Endothelial cell (in vitro differentiated cells): ENCODE data around the gene AKAP8L. TPM values are rescaled to one million over a fixed set of nuclear protein-coding genes. Genes with fewer than 3 reads are reported as not detected.

Source experiments
- DNase-seq: peaks from one replicate; pipeline ENCODE4 v3.0.0; 2021; ENCODE audit warnings: low spot score
- H3K27ac Mint-ChIP-seq: one replicate; pipeline ENCODE4 v1.8.0; 2021; ENCODE audit warnings: mixed read lengths, inconsistent platforms; ENCODE audit not compliant: unreplicated experiment
- H3K27me3 Mint-ChIP-seq: one replicate; pipeline ENCODE4 v1.8.0; 2021; ENCODE audit warnings: mild to moderate bottlenecking, moderate library complexity, mixed read lengths, inconsistent platforms; ENCODE audit not compliant: unreplicated experiment
- H3K36me3 Mint-ChIP-seq: one replicate; pipeline ENCODE4 v1.8.0; 2021; ENCODE audit warnings: mild to moderate bottlenecking, low read depth, mixed read lengths, inconsistent platforms; ENCODE audit not compliant: unreplicated experiment
- H3K4me1 Mint-ChIP-seq: one replicate; pipeline ENCODE4 v1.8.0; 2021; ENCODE audit warnings: mild to moderate bottlenecking, mixed read lengths, inconsistent platforms; ENCODE audit not compliant: unreplicated experiment
- H3K4me3 Mint-ChIP-seq: one replicate; pipeline ENCODE4 v1.8.0; 2021; ENCODE audit warnings: mild to moderate bottlenecking, mixed read lengths, inconsistent platforms; ENCODE audit not compliant: unreplicated experiment
- H3K9me3 Mint-ChIP-seq: one replicate; pipeline ENCODE4 v1.8.0; 2021; ENCODE audit warnings: mixed read lengths, inconsistent platforms; ENCODE audit not compliant: unreplicated experiment
- total RNA-seq: library from RNA; stranded (reverse); fragmentation: NEBNext Ultra II Directional; extraction: Animal tissue kit (Norgen Biotek cat#: 25700); gene quantifications from one replicate; pipeline ENCODE4 v1.2.1, GENCODE V29; 2021; ENCODE audit not compliant: unreplicated experiment
- TF ChIP-seq, protein P1 (sequence below): fragments of 200-600 bp; sonication (generic); IDR thresholded peaks from one replicate; pipeline ENCODE4 v1.5.0; 2021; ENCODE audit warnings: antibody characterized with exemption; ENCODE audit not compliant: unreplicated experiment

AKAP8L gene
- total RNA-seq, 1 donor from 2014 or later: 160 TPM

DNA sequence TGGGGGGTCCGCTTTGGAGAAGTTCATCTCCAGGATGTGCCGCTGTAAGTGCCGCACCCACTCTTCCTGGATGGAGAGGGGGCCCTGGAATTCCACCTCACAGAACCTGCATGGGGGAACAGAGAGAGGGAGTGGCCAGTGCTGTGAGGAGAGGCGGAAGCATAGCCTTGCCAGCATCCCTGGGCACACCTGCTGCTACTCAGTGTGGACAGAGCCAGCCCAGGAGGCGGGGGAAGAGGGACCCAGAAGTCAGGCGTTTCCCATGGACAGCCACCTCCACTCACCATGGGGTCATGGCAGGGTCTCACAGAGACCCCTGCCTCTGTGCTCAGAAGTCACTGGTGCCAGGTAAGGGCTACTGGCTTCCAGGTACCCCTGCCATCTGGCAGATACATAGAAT is 4.3 kb upstream of the AKAP8L start:
- Mint-ChIP-seq H3K4me1 (peaks cover 3% of the 10 kb centered on the region), H3K27me3 (peaks cover 22% of the 10 kb centered on the region), H3K9me3 (no peaks in the 10 kb centered on the region), H3K27ac (no peak overlapping the region), H3K36me3 (peaks cover 33% of the 10 kb centered on the region), H3K4me3 (peak overlapping the region; percentile 25)
- TF ChIP-seq, protein P1, sequence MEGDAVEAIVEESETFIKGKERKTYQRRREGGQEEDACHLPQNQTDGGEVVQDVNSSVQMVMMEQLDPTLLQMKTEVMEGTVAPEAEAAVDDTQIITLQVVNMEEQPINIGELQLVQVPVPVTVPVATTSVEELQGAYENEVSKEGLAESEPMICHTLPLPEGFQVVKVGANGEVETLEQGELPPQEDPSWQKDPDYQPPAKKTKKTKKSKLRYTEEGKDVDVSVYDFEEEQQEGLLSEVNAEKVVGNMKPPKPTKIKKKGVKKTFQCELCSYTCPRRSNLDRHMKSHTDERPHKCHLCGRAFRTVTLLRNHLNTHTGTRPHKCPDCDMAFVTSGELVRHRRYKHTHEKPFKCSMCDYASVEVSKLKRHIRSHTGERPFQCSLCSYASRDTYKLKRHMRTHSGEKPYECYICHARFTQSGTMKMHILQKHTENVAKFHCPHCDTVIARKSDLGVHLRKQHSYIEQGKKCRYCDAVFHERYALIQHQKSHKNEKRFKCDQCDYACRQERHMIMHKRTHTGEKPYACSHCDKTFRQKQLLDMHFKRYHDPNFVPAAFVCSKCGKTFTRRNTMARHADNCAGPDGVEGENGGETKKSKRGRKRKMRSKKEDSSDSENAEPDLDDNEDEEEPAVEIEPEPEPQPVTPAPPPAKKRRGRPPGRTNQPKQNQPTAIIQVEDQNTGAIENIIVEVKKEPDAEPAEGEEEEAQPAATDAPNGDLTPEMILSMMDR: no peak
- DNase-seq: no peak

DNA sequence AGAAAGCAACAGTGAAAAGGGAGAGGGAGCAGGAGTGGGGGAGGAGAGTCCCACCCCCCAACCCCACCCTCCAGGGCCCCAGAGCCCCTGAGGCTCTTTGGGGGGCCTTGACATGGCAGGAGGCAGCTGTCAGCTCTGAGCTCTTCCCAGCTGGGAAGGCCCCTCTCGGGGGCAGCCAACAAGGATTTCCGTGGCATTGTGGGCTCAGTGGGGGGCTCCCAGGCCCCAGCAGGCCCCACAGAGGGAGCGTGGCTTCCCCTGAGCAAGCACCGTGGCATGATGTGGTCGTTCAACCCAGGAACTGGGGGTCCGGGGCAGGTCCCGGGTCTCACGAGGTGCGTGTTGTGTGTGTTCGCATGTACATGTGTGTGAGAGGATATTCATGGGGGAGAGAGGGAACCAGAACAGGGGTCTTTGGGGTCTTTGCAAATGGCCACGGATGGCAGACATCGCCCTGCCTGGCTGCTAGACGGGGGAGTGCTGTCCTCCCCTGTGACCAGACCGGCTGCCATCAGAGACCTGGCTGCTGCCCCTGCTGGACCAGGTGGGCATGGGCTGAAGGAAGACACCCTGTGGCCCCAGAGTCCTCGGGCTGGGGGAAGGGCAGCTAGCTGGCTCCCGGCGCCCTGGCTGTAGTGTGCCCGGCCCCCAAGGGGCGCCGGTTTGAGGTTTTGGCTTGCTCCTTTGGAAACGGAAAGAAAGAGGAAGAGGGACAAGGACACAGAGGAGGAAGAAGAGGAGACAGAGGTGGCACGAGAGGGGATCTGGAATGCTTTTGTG is 3.7 kb upstream of the AKAP8L start:
- TF ChIP-seq, protein P1: no peak
- Mint-ChIP-seq H3K36me3 (peaks cover 33% of the 10 kb centered on the region), H3K27ac (no peak overlapping the region), H3K9me3 (no peaks in the 10 kb centered on the region), H3K4me3 (peak overlapping the region; percentile 77), H3K27me3 (peaks cover 23% of the 10 kb centered on the region), H3K4me1 (peaks cover 9% of the 10 kb centered on the region)
- no peak for DNase-seq

DNA sequence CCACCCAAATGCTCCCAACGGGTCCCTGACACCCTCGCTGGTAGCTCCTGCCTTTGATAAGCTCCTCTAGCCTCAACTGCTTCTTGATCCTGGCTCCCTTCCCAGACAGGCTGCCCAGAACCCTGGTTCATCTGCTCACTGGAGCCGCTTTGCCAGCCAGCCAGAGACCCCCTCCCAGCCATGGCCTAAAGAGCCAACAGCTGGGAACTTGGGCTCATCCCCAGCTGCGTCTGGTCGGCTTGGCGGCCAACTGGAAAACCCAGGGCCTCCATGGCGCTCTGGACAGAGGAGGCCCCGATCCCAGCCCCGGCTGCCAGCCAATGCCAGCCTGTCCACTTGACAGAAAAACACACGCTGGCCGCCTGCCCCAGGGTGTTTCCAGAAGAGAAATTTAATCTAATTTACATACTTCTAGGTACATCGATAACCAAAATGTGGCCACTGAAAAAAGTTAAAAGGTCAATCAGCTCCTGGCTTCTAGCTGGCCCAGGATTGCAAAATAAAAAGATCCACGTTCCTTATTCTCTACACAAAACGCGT is 3.0 kb upstream of the AKAP8L start:
- TF ChIP-seq, protein P1: no peak
- no peak overlapping the region for H3K27ac Mint-ChIP-seq
- H3K36me3 Mint-ChIP-seq: peaks cover 28% of the 10 kb centered on the region
- no peaks in the 10 kb centered on the region for H3K9me3 Mint-ChIP-seq
- peak overlapping the region; percentile 77 for H3K4me3 Mint-ChIP-seq
- H3K4me1 Mint-ChIP-seq: peaks cover 14% of the 10 kb centered on the region
- H3K27me3 Mint-ChIP-seq: peaks cover 18% of the 10 kb centered on the region
- no peak for DNase-seq

DNA sequence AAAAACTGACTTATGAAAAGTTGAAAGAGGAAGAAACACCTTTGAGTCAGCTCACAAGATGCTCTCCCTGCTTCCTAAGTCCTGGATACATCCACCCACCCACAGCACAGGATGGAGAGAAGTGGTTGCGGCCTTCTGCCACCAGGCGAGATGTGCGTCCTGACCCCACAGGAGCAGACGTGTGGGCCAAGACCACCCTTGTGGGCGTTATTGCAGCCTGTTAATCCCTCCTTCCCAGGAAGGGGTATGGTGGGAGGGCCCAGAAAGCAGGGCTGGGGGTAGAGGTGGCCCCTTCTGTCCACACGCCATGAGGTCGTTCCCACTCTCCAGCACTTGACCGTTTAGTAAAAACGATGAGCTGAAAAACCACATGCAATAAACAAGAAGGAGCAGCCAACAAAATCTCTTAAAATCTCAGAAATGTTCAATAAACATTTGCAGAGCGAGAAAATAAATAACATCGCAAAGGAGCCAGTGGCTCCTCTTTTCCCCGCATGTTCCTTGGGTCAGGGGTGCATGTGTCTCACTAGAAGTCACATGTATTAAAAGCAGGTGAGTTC is 2.4 kb upstream of the AKAP8L start:
- no peaks in the 10 kb centered on the region for H3K9me3 Mint-ChIP-seq
- no peak overlapping the region for H3K4me3 Mint-ChIP-seq
- DNase-seq: no peak
- TF ChIP-seq, protein P1: no peak
- H3K36me3 Mint-ChIP-seq: peaks cover 24% of the 10 kb centered on the region
- peaks cover 14% of the 10 kb centered on the region for H3K27me3 Mint-ChIP-seq
- H3K4me1 Mint-ChIP-seq: peaks cover 18% of the 10 kb centered on the region
- no peak overlapping the region for H3K27ac Mint-ChIP-seq
